Spleen (tissue), 7 donors: ENCODE measurements around the gene RAB28.

Experiments used
- CTCF ChIP-seq, 11 experiments: fragments of 200-600 bp in 7 of 11; fragments of 450-650 bp in 4 of 11; sonication (generic) in 4 of 11; IDR thresholded peaks in 8 of 11; conservative IDR thresholded peaks in 3 of 11; 1 replicate in 7 of 11; 2 replicates in 4 of 11; pipeline versions ENCODE4 v1.4.0 to v1.8.0; 2016 to 2021; ENCODE audit warnings: antibody characterized with exemption in 11 of 11, inconsistent platforms in 4 of 11, mild to moderate bottlenecking in 1 of 11
- POLR2A ChIP-seq, 3 donors: fragments of 450-650 bp; IDR thresholded peaks; one replicate each; pipeline ENCODE4 v1.5.1; 2017; ENCODE audit warnings: antibody characterized with exemption in 3 of 3, mild to moderate bottlenecking in 1 of 3
- donor health status: DM: no; HTN: no; CAD: no; lungs with moderate emphysema.
- donor health status: DM: no; HTN: no; CAD: no.
- donor health status: DM: no; HTN: no; CAD: no.

GRCh38 chr4:13427599-13428325, 56.4 kb downstream of the RAB28 start:
- no peak for TF ChIP-seq POLR2A (IDR thresholded peaks at IDR 0.05)
- TF ChIP-seq CTCF (IDR thresholded peaks at IDR 0.05 in 8 of 11, conservative IDR thresholded peaks at IDR 0.05 in 3 of 11), result no peak
